ENCODE data around the gene ASF1A.
A peak's percentile ranks its signal among the peaks of the same experiment; 100 is the strongest.

DNA sequence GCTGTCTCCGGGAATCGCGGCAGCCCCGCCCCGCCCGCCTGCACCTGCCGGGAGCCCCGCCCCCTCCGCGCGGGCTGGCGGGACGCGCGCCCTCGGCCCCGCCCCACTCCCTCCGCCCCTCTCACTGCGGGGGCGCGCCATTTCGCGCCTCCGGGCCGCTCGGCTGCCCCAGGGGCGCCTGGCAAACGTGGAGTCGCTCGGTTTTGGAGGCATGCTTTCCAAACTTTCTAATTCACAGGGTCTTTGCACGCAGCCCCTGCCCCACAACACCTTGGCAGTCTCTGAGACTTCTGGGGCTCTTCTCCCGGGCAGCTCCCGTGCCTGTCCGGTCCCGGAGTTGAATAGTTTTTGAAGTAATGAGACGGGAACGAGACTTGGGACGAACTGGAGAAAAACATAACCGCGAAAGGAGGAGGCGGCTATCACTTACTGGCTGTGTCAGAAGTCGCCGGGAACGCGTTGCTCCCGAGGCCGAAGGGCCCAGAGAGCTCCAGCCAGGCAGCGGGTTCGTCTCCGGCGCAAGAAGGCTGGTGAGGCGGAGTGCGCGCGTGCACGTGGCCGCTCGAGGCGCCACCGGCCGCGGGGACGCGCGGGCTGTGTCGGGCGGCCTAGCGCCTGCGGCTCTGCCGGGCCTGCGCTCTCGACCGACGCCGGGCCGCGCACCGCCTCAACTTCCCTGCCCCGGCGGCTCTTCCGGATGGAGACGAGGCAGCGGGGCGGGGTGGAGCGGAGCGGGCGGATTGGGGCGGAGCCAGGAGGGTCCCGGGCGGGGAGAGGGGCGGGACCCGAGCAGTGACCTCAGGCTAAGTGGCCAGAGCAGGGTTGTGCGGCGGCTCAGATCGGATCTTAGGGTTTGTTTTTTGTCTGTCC lies 40.7 kb downstream of the ASF1A start, which contains the start of gene MCM9:
- TF ChIP-seq, protein P1, sequence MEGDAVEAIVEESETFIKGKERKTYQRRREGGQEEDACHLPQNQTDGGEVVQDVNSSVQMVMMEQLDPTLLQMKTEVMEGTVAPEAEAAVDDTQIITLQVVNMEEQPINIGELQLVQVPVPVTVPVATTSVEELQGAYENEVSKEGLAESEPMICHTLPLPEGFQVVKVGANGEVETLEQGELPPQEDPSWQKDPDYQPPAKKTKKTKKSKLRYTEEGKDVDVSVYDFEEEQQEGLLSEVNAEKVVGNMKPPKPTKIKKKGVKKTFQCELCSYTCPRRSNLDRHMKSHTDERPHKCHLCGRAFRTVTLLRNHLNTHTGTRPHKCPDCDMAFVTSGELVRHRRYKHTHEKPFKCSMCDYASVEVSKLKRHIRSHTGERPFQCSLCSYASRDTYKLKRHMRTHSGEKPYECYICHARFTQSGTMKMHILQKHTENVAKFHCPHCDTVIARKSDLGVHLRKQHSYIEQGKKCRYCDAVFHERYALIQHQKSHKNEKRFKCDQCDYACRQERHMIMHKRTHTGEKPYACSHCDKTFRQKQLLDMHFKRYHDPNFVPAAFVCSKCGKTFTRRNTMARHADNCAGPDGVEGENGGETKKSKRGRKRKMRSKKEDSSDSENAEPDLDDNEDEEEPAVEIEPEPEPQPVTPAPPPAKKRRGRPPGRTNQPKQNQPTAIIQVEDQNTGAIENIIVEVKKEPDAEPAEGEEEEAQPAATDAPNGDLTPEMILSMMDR (IDR thresholded peaks at IDR 0.05; ENCODE audit: low read depth, low read length, missing input control), result no peak
- TF ChIP-seq RAD21 (IDR thresholded peaks at IDR 0.05), result no peak
- peak in 1 of 2 donors; percentile 35 for TF ChIP-seq HNF4A (conservative IDR thresholded peaks at IDR 0.05)
- TF ChIP-seq JUND (IDR thresholded peaks at IDR 0.05), result peak in 1 of 2 donors; percentile 33
- TF ChIP-seq SP1 (IDR thresholded peaks at IDR 0.05), result peak; percentile 35
- TF ChIP-seq GABPA (IDR thresholded peaks at IDR 0.05 in 1 of 2, conservative IDR thresholded peaks at IDR 0.05 in 1 of 2), result peak in 1 of 2 donors; percentile 80
- TF ChIP-seq, protein P2, sequence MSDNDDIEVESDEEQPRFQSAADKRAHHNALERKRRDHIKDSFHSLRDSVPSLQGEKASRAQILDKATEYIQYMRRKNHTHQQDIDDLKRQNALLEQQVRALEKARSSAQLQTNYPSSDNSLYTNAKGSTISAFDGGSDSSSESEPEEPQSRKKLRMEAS (IDR thresholded peaks at IDR 0.05), result no peak
- no peak for TF ChIP-seq TAF1 (conservative IDR thresholded peaks at IDR 0.05)
- no peak for TF ChIP-seq ATF3 (IDR thresholded peaks at IDR 0.05)
- no peak for TF ChIP-seq YY1 (IDR thresholded peaks at IDR 0.05)
